ENCODE data around the gene GALNT13. TPM values are rescaled to one million over a fixed set of nuclear protein-coding genes. Genes with fewer than 3 reads are reported as not detected.

Gene GALNT13
- total and polyA plus RNA-seq, 12 donors: 0.54 to 11.8 (median 3.1) TPM; not detected in 1

GRCh38 chr2:154097833-154098398 is 226.2 kb downstream of the GALNT13 start:
- Histone ChIP-seq H3K4me1 (replicated peaks in 1 of 2) (no peaks in the 10 kb centered on the region), H3K36me3 (replicated peaks in 1 of 2) (no peaks in the 10 kb centered on the region), H3K27me3 (no peaks in the 10 kb centered on the region), H3K4me3 (no peak overlapping the region), H3K27ac (no peak overlapping the region), H3K9me3 (replicated peaks in 1 of 3) (no peaks in the 10 kb centered on the region)
- intact Hi-C loops (cut with DNase I): no loop called here
- DNase-seq: no peak
- TF ChIP-seq POLR2A (IDR thresholded peaks at IDR 0.05): no peak
- TF ChIP-seq, protein P1, sequence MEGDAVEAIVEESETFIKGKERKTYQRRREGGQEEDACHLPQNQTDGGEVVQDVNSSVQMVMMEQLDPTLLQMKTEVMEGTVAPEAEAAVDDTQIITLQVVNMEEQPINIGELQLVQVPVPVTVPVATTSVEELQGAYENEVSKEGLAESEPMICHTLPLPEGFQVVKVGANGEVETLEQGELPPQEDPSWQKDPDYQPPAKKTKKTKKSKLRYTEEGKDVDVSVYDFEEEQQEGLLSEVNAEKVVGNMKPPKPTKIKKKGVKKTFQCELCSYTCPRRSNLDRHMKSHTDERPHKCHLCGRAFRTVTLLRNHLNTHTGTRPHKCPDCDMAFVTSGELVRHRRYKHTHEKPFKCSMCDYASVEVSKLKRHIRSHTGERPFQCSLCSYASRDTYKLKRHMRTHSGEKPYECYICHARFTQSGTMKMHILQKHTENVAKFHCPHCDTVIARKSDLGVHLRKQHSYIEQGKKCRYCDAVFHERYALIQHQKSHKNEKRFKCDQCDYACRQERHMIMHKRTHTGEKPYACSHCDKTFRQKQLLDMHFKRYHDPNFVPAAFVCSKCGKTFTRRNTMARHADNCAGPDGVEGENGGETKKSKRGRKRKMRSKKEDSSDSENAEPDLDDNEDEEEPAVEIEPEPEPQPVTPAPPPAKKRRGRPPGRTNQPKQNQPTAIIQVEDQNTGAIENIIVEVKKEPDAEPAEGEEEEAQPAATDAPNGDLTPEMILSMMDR (IDR thresholded peaks at IDR 0.05): no peak
- 69 to 84% (median 82%) methylated on average over 4 of the region's 4 CpGs for WGBS, 4 donors

DNA sequence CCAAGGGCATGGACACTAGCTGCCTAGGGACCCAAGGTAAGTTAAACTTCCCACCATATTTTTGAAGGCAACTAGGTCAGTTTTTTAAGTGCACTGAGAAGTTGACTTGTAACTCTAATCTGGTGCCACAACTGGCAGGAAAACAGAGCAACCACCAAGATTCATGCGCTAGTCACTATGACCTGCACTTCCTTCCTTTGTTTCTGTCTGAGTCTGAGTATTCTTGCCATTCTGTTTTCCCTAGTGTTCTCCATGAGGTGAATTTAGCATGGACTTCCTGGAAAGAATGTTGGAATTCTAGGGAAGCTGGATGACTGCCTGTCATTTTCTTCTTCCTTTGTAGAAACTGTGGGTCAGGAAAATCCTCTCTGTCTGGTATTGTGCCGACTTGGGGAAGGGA is 249.0 kb downstream of the GALNT13 start:
- 70 to 76% (median 70%) methylated on average over 2 of the region's 2 CpGs for WGBS, 4 donors
- H3K36me3 ChIP-seq (replicated peaks in 1 of 2): no peaks in the 10 kb centered on the region
- no peak for DNase-seq
- H3K27me3 ChIP-seq: no peaks in the 10 kb centered on the region
- no peaks in the 10 kb centered on the region for H3K4me1 ChIP-seq (replicated peaks in 1 of 2)
- intact Hi-C loops (cut with DNase I): no loop called here
- TF ChIP-seq POLR2A (IDR thresholded peaks at IDR 0.05): no peak
- TF ChIP-seq, protein P1 (IDR thresholded peaks at IDR 0.05): no peak
- no peak overlapping the region for H3K4me3 ChIP-seq
- no peak overlapping the region for H3K27ac ChIP-seq
- no peaks in the 10 kb centered on the region for H3K9me3 ChIP-seq (replicated peaks in 1 of 3)

- Histone ChIP-seq H3K4me1 (replicated peaks in 1 of 2) (no peaks in the 10 kb centered on the region), H3K27ac (no peak overlapping the region), H3K27me3 (no peaks in the 10 kb centered on the region), H3K36me3 (replicated peaks in 1 of 2) (no peaks in the 10 kb centered on the region), H3K9me3 (replicated peaks in 1 of 3) (no peaks in the 10 kb centered on the region), H3K4me3 (no peak overlapping the region)
- DNase-seq: no peak
- TF ChIP-seq, protein P1 (IDR thresholded peaks at IDR 0.05): no peak
- TF ChIP-seq POLR2A (IDR thresholded peaks at IDR 0.05): no peak
- intact Hi-C loops (cut with DNase I): no loop called here
Measured at GRCh38 chr2:154125891-154126290, 254.2 kb downstream of the GALNT13 start.

DNA sequence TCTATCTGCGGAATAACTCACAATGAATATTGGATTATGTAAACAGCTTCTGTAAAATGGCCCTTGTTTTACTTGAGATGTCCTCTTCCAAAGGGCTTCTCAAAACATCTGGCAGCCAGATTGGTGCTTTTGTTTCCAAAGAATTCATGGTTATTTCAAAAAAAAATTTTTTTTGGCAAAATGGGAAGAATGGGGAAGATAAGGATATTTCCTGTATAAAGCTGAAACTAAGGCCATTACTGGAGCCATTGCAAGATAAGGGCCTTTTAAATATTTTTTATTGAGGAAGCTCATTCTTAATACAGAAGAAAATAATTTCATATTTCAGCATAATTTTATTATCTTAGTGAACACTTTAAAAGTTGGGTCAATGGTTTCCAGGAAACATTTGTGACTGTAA is 259.1 kb downstream of the GALNT13 start:
- no peak overlapping the region for H3K27ac ChIP-seq
- DNase-seq: no peak
- 79 to 85% (median 82%) methylated on average over 1 of the region's 1 CpG for WGBS, 4 donors
- no peaks in the 10 kb centered on the region for H3K36me3 ChIP-seq (replicated peaks in 1 of 2)
- intact Hi-C loops (cut with DNase I): no loop called here
- no peaks in the 10 kb centered on the region for H3K9me3 ChIP-seq (replicated peaks in 1 of 3)
- H3K4me3 ChIP-seq: no peak overlapping the region
- H3K4me1 ChIP-seq (replicated peaks in 1 of 2): no peaks in the 10 kb centered on the region
- TF ChIP-seq POLR2A (IDR thresholded peaks at IDR 0.05): no peak
- TF ChIP-seq, protein P1 (IDR thresholded peaks at IDR 0.05): no peak
- no peaks in the 10 kb centered on the region for H3K27me3 ChIP-seq

Data from adrenal gland (tissue), 12 donors.